C4-2B (cell line): Measurements from ENCODE around the gene PLXNA2.

Source experiments
- H3K27ac ChIP-seq: fragments of 450-650 bp; 2 replicates; pipeline ENCODE4 v1.5.1; 2017
- CTCF ChIP-seq: fragments of 450-650 bp; conservative IDR thresholded peaks from 2 replicates; pipeline ENCODE4 v1.5.1; 2017; ENCODE audit warnings: mild to moderate bottlenecking
- ZFX ChIP-seq: fragments of 450-650 bp; IDR thresholded peaks from 2 replicates; pipeline ENCODE4 v1.6.1; 2017

Gene PLXNA2

GRCh38 chr1:208065862-208066261 is 178.3 kb downstream of the PLXNA2 start:
- H3K27ac ChIP-seq = no peak overlapping the region
- TF ChIP-seq ZFX = no peak
- TF ChIP-seq CTCF = no peak

- H3K27ac ChIP-seq = no peak overlapping the region
- no peak for TF ChIP-seq ZFX
- TF ChIP-seq CTCF = no peak
Observed at GRCh38 chr1:208061632-208062031, 182.6 kb downstream of the PLXNA2 start.

- no peak for TF ChIP-seq CTCF
- no peak for TF ChIP-seq ZFX
- no peak overlapping the region for H3K27ac ChIP-seq
Observed at GRCh38 chr1:208061118-208061517, 183.1 kb downstream of the PLXNA2 start.

DNA sequence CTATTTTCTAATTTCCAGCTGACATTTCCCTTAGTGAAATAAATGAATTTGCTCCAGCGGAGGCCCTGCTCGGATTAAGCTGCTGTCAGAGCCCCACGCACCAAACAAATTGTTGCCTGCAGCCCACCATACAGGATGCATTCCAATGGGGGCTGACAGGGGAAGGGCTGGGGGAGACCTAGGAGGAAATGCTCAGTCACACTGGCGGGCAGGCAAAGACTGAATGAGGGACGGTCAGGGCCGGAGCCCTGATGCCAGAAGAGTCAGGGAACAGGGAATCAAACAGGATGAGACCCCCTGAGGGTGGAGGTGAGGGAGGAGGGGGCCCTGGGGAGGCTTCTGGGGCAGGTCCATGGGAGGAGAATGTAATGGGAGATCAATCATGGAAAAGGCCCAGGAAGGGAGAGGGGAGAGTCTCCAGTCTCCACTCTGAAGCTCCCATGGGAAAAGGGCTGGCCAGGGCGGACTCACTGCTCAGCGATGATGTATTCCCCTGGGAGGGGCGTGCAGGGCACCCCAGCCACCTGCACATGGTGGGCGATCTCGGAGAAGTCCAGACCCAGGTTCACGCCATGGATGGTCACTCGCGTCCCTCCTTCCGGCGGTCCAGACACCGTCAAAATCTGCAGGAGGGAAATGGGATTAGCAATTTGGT is 183.8 kb downstream of the PLXNA2 start:
- no peak overlapping the region for H3K27ac ChIP-seq

GRCh38 chr1:208059409-208060001 is 184.7 kb downstream of the PLXNA2 start:
- TF ChIP-seq ZFX (no peak), CTCF (no peak)

More for the DNA sequence above, 183.8 kb downstream of the PLXNA2 start:
- TF ChIP-seq CTCF (no peak), ZFX (no peak)

DNA sequence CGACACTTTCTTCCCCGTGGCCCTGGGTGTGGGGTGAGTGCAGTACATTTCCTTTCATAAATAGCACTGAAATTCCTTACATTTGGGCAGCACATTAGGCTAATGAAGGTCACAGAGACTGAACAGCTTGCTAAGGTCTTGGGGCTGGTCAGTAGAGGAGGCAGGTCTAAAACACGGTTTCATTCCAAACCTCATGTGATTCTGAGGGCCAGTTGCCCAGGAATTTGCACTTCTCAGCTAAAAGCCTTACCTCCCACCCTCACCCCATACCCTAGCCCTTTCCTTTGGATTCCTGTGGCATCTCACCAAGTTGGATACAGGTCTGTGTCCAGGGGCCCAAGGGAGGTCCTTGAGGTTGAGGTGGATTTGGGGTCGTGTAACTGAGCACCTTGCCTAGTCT is 185.4 kb downstream of the PLXNA2 start:
- no peak overlapping the region for H3K27ac ChIP-seq
- TF ChIP-seq ZFX = no peak
- no peak for TF ChIP-seq CTCF

More at GRCh38 chr1:208059409-208060001, 184.7 kb downstream of the PLXNA2 start:
- no peak overlapping the region for H3K27ac ChIP-seq

- TF ChIP-seq ZFX (no peak), CTCF (no peak)
- no peak overlapping the region for H3K27ac ChIP-seq
Observed at GRCh38 chr1:208058267-208058666, 185.9 kb downstream of the PLXNA2 start.
